ENCODE measurements around the gene CELSR1.
"Not testable (repeated sequence)": the region's sequence is repeated elsewhere in the genome, so short reads cannot be mapped to it uniquely, and the experiment has no call there.

The CELSR1 gene

DNA sequence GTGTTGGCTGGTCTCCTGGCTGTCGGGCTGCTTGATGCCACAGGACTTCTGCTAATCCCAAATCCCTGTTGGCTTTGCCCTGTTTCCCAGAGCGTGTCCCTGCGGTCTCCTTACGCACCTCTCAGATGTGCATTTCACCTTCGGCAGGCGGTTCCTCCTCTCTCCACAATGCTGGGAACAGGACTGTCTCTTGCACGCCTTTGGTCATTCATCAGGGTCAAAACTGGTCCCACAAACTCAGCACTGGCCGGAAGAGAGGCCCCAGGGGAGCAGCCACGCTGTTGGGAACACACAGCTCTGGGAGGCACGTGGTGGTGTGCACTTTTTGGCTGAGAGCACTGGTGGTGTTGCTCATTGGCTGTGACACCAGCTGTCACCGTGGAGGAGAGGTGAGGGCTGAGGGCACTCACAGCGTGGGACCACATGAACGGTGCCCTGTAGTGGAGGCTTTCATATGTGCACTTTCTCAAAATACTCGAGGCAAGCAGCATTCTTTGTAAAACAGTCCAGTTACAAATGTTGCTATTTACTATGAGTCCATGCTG lies 217.2 kb downstream of the CELSR1 start:
- DNase-seq (ENCODE audit: low read depth) = no peak

DNA sequence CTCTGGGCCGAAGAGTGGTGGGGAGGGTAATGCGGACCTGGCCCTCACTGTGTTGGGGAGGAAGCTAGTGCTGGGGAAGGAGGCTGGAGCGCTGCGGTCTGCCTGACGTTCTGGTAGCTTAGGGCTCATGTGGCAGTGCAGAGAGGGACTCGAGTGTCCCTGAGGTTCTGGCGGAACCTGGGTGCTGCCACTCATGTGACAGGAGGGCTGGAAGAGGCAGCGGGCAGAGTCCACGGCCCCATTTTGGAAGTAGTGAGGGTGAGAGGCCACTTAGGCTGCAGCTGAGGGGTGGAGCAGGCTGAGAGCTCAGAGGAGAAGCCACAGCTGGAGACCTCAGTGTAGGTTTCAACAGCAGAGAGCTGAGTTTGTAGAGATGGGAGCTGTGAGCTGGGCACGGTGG lies 218.1 kb downstream of the CELSR1 start:
- no peak for DNase-seq (ENCODE audit: low read depth)

DNA sequence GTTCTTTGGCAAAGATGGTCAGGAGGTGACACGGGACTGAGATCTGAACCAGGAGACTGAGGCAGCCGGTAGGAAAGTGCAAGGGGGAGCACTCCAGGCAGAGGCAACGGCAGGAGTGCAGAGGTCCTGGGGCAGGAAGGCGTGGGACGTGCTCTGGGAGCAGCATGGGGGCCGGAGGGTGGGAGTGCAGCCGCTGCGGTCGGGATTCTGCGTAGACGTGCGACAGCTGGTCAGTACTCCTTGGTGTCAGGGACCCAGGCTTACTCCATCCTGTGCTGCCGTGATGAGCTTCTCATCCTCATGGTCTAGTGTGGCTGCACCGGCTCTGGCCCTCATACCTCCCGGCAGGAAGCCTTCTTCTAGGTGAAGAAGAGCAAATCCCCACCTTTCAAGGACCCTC lies 218.8 kb downstream of the CELSR1 start:
- no peak for DNase-seq (ENCODE audit: low read depth)

- DNase-seq (ENCODE audit: low read depth) = no peak
Observed at GRCh38 chr22:46317646-46318045, 219.8 kb downstream of the CELSR1 start.

DNA sequence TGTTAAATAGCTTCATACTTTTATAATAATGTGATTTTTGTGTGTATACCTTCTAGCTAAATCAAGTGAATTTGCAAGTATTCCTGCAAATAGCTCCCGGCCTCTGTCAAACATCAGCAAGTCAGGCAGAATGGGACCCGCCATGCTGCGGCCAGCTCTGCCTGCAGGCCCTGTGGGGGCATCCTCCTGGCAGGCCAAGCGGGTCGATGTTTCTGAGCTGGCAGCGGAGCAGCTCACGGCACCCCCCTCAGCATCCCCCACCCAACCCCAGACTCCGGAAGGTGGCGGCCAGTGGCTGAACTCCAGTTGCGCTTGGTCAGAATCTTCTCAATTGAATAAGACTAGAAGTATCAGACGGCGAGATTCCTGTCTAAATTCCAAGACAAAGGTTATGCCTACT lies 221.4 kb downstream of the CELSR1 start:
- DNase-seq (ENCODE audit: low read depth) = no peak

DNA sequence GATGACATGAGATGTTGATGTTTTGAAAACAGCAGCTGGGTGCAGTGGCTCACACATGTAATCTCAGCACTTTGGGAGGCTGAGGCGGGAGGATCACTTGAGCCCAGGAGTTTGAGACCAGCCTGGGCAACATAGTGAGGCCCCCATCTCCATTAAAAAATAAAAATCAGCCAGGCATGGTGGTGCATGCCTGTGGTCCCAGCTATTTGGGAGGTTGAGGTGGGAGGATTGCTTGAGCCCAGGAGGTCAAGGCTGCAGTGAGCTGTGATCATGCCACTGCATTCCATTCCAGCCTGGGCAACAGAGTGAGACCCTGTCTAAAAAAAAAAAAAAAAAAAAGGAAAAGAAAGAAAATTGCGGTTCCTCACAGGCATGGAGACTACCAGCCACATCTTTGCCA lies 224.6 kb downstream of the CELSR1 start:
- not testable (repeated sequence) for DNase-seq (ENCODE audit: low read depth)

GRCh38 chr22:46312056-46312455 lies 225.4 kb downstream of the CELSR1 start:
- DNase-seq (ENCODE audit: low read depth) = no peak

All from activated T-cell treated with anti-CD3 and anti-CD28 coated beads for 24 hours (primary cell).